Measurements from ENCODE around the gene NCOA7.
"Not testable (repeated sequence)": the region's sequence is repeated elsewhere in the genome, so short reads cannot be mapped to it uniquely, and the experiment has no call there.

The NCOA7 gene

DNA sequence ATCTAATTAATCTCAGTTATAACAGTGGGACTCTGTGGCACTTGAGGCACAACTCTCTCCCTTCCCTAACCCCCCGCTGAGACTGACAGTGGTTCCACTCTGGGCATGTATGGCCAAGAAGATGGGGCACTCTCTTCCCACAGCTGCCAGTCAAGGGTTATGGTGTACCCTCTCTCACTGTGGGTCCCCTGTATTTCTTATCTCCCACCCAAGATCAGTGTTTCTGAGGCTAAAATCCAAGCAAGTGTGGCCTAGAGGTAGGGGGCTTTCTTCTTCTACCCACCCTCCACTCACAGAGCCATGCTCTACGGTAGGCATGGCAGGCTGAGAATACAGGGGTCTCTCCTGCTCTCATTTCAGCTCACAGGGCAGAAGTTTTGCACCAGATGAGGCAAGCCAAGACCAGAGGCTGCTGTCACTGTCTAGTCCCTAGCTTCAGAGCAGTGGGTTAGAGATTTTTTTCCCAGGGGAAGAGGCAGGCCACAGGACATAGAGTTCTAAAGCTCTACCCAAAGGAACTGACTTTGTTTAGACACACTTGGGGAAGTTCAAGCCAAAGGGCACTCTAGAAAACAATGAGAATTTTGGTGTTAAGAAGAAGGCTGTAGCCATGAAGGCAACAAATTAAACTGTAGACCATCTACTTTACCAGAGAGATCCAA is 134.1 kb downstream of the NCOA7 start:
- no peak for TF ChIP-seq ZFX (IDR thresholded peaks at IDR 0.05; ENCODE audit: borderline replicate concordance)
- TF ChIP-seq, protein P1, sequence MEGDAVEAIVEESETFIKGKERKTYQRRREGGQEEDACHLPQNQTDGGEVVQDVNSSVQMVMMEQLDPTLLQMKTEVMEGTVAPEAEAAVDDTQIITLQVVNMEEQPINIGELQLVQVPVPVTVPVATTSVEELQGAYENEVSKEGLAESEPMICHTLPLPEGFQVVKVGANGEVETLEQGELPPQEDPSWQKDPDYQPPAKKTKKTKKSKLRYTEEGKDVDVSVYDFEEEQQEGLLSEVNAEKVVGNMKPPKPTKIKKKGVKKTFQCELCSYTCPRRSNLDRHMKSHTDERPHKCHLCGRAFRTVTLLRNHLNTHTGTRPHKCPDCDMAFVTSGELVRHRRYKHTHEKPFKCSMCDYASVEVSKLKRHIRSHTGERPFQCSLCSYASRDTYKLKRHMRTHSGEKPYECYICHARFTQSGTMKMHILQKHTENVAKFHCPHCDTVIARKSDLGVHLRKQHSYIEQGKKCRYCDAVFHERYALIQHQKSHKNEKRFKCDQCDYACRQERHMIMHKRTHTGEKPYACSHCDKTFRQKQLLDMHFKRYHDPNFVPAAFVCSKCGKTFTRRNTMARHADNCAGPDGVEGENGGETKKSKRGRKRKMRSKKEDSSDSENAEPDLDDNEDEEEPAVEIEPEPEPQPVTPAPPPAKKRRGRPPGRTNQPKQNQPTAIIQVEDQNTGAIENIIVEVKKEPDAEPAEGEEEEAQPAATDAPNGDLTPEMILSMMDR (IDR thresholded peaks at IDR 0.05) = no peak
- H3K27ac ChIP-seq = no peak overlapping the region

DNA sequence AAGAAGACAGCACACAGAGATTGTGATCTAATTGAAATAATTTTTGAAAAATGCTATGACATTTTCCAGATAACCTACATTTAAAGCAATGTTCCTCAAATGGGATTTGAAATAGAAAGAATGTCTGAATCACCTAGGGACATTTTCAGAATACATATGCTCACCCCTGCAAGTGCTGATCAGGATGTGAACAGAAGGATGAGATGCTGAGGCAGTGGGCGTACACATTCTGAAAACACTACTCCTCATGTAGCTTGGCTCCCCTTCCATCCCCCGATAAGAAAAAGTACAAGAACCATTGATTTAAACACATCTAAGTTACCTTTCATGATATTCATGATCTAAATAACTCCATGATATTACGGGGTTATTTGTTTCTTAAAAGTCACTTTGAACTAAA is 136.0 kb downstream of the NCOA7 start:
- TF ChIP-seq ZFX (IDR thresholded peaks at IDR 0.05; ENCODE audit: borderline replicate concordance) = no peak
- TF ChIP-seq, protein P1 (IDR thresholded peaks at IDR 0.05) = no peak
- H3K27ac ChIP-seq = no peak overlapping the region

DNA sequence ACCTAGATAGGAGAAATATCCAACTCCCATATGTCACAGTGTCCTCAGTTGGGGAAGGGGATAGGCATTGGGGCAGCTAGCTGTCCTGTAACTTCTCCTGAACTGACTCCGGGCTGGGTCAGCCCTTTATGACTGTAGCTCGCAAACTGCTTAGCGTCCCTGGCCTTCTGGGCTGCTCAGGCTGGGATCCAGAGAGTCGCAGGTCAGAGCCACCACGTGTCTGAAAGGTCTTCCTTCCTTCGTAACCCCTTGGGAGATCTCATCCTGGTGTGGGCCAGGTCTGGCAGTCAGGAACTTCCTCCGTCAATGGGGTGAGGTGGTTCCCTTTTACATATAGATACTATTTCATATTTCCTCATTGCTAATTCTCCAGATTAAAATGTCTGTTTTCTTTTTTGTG is 137.0 kb downstream of the NCOA7 start:
- no peak for TF ChIP-seq ZFX (IDR thresholded peaks at IDR 0.05; ENCODE audit: borderline replicate concordance)
- TF ChIP-seq, protein P1 (IDR thresholded peaks at IDR 0.05) = no peak
- no peak overlapping the region for H3K27ac ChIP-seq

DNA sequence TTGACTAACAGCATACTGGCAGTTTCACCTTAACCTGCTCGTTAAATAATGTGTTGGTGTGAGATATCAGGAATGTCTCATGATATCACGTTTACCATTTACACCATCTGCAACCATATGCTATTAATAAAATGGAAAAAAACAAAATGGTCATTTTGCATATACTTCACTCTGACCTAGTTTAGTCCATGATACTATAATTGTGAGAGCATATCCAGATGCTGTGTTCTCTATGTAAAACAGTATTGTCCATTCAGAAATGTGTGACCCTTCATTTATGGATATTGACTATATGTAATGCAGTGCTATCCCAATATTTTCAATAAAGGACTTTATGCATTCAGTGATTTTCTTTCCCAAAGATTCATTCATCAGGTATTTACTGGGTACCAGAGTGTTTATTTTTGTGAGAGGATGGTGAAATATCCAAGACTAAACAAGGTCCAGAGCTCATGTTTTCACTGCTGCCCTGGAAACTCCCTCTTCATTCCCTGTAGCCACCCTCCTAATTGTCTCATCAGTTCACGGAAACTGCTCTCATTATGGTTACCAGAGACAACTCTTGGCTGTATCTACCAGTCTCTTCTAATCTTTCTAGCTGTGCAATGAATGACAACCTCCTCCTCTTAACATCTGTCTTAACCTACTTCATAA is 140.1 kb downstream of the NCOA7 start:
- TF ChIP-seq, protein P1 (IDR thresholded peaks at IDR 0.05) = no peak
- no peak for TF ChIP-seq ZFX (IDR thresholded peaks at IDR 0.05; ENCODE audit: borderline replicate concordance)
- H3K27ac ChIP-seq = no peak overlapping the region

DNA sequence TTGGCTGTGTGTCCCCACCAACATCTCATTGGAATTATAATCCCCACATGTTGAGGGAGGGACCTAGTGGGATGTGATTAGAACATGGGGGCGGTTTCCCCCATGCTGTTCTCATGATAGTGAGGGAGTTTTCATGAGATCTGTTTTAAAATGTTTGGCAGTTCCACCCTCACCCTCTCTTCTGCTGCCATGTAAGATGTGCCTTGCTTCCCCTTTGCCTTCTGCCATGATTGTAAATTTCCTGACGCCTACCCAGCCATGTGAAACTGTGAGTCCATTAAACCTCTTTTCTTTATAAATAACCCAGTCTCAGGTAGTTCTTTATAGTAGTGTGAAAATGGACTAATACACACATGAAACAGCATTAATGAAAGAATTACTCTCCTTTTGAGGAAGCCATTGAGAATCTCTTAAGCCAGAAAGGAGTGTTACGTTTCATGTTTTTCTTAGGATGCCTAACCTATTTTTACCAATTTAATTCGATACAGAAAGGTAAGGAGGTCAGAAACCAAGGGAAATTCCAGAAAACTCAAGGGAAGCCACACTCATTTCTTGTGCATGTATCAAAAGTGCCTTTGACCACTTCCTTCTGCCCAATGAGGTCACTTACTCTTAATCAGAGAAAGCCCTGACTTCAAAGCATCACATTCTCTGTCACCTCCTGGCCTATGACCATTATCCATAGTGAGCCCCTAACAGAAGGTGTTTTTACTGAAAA is 141.1 kb downstream of the NCOA7 start:
- no peak overlapping the region for H3K27ac ChIP-seq
- TF ChIP-seq, protein P1 (IDR thresholded peaks at IDR 0.05) = no peak
- TF ChIP-seq ZFX (IDR thresholded peaks at IDR 0.05; ENCODE audit: borderline replicate concordance) = no peak

DNA sequence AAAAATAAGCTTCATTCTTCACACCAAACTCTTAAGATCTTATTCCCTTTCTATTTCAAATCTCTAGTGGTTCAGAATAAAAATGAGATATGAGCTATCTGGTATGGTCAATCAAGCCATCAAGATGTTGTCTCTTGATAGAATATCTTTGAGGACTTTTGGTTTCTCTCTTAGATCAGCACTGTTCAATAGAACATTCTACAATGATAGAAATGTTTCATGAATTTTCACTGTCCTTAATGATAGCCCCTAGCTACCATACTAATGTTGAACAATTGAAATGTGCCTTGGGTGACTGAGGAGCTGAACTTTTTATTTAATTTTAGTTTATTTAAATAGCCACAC is 141.7 kb downstream of the NCOA7 start:
- H3K27ac ChIP-seq = no peak overlapping the region
- TF ChIP-seq ZFX (IDR thresholded peaks at IDR 0.05; ENCODE audit: borderline replicate concordance) = no peak
- TF ChIP-seq, protein P1 (IDR thresholded peaks at IDR 0.05) = no peak

DNA sequence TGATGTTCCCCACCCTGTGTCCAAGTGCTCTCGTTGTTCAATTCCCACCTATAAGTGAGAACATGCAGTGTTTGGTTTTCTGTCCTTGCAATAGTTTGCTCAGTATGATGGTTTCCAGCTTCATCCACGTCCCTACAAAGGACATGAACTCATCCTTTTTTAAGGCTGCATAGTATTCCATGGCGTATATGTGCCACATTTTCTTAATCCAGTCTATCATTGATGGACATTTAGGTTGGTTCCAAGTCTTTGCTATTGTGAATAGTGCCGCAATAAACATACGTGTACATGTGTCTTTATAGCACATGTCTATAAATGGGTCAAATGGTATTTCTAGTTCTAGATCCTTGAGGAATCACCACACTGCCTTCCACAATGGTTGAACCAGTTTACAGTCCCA is 144.8 kb downstream of the NCOA7 start:
- not testable (repeated sequence) for H3K27ac ChIP-seq

Data from 22Rv1 (cell line).